T-helper 17 cell (primary cell): Measurements from ENCODE around the gene PTRHD1. TPM values are rescaled to one million over a fixed set of nuclear protein-coding genes. Genes with fewer than 3 reads are reported as not detected.

ENCODE experiments used
- ATAC-seq: fragments of 150-1000 bp; cut with Tn5 transposase; 2 replicates; pipeline ENCODE4 v1.10.0; 2021; ENCODE audit warnings: mild to moderate bottlenecking, moderate library complexity
- DNase-seq, 3 donors: peaks; one replicate each; pipeline versions ENCODE4 v3.0.0 to v3.0.0-alpha.2; 2020 to 2021
- H3K9me3 ChIP-seq: one replicate; pipeline ENCODE4 v1.7.0; 2013; ENCODE audit warnings: low read length, mild to moderate bottlenecking; ENCODE audit not compliant: control insufficient read depth, poor library complexity, severe bottlenecking
- H3K27ac Mint-ChIP-seq: one replicate; pipeline ENCODE4 v1.8.0; 2022; ENCODE audit warnings: mild to moderate bottlenecking, moderate library complexity, mixed read lengths
- H3K27me3 Mint-ChIP-seq: one replicate; pipeline ENCODE4 v1.8.0; 2022; ENCODE audit warnings: mixed read lengths
- H3K36me3 Mint-ChIP-seq: one replicate; pipeline ENCODE4 v1.8.0; 2022; ENCODE audit warnings: low read depth, mixed read lengths
- H3K4me1 Mint-ChIP-seq: one replicate; pipeline ENCODE4 v1.8.0; 2022; ENCODE audit warnings: mild to moderate bottlenecking, mixed read lengths
- H3K4me3 Mint-ChIP-seq: one replicate; pipeline ENCODE4 v1.8.0; 2022; ENCODE audit warnings: mild to moderate bottlenecking, moderate library complexity, mixed read lengths
- total RNA-seq, 4 donors: library from RNA in 2 of 4; stranded (reverse) in 2 of 4; gene quantifications; one replicate each; pipeline ENCODE4 v1.2.3 and lab custom pipeline; 2022 to 2026

PTRHD1 gene
- total RNA-seq, 2 donors from 2014 or later: 19.1 to 21.6 TPM

DNA sequence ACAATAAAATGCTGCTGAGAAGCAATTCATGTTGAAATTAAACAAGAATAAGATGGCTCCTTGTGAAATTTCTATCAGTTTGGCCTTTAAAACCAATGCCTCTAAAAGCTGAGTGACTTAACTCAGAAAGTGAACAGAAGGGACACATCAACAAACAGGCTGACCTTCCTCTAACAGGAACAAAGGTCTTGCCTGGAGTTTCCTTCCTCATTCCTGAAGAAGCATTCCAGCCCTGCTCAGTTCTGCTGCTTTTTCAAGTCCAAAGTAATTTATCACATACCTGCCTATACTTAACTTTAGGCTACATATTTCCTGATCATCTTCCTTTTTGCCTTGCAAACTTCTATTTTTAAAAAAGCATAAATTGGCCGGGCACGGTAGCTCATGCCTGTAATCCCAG, 14.1 kb downstream of the PTRHD1 start:
- Mint-ChIP-seq H3K27me3 (peaks cover 13% of the 10 kb centered on the region), H3K4me1 (no peaks in the 10 kb centered on the region), H3K27ac (no peak overlapping the region), H3K4me3 (no peak overlapping the region), H3K36me3 (no peaks in the 10 kb centered on the region)
- ATAC-seq (no peak), DNase-seq (no peak)
- no peaks in the 10 kb centered on the region for H3K9me3 ChIP-seq

- no peak overlapping the region for H3K4me3 Mint-ChIP-seq
- H3K4me1 Mint-ChIP-seq: peaks cover 2% of the 10 kb centered on the region
- no peak for ATAC-seq
- peaks cover 5% of the 10 kb centered on the region for H3K27me3 Mint-ChIP-seq
- H3K27ac Mint-ChIP-seq: no peak overlapping the region
- H3K9me3 ChIP-seq: no peaks in the 10 kb centered on the region
- peaks cover 2% of the 10 kb centered on the region for H3K36me3 Mint-ChIP-seq
- no peak for DNase-seq
Measured at GRCh38 chr2:24774373-24774772, 18.8 kb downstream of the PTRHD1 start.

DNA sequence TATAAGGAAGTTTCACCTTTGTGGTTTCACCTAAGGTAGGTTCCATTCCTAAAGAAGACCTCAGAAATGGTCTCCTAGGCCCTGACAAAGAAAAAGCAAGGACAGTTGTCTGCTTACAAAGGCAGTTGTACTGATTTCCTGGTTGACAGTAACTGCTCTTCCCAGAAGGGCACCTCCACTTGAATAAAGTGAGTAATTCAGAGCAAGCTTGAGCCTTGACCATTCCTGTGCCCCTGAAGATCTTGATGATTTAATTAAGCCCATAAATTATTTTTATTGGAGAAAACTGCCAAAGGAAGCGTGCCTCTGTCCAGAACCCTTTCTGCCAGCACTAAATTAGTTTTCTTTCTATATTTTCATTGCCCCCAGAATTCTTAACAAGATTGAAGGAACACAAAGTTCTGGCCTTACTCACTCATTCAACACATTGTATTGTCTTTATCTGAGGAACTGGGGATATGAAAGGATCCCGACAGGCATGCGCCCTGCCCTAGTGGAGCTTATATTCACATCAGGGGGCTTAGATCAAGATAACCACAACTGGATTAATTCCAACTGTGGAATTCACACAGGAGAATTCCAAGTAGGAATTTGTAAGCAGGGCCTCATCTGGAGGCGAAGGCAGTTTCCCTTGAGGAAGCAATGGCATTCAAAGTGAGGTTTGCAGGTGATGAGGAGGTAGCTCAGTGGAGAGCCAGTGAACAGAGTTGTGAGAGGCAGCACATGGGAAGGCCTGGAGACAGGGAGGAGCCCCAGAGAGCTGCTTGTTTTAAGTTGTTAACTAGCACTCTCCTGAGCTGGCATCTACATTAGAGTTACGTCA, 21.2 kb downstream of the PTRHD1 start:
- H3K27me3 Mint-ChIP-seq: no peaks in the 10 kb centered on the region

GRCh38 chr2:24771061-24771460, 22.1 kb downstream of the PTRHD1 start:
- H3K36me3 Mint-ChIP-seq: peaks cover 8% of the 10 kb centered on the region
- DNase-seq: no peak
- H3K4me1 Mint-ChIP-seq: peaks cover 8% of the 10 kb centered on the region
- no peak for ATAC-seq
- H3K27ac Mint-ChIP-seq: peak overlapping the region; percentile 39
- H3K4me3 Mint-ChIP-seq: no peak overlapping the region
- H3K27me3 Mint-ChIP-seq: no peaks in the 10 kb centered on the region
- no peaks in the 10 kb centered on the region for H3K9me3 ChIP-seq

More for the DNA sequence above, 21.2 kb downstream of the PTRHD1 start:
- H3K27ac Mint-ChIP-seq: peak overlapping the region; percentile 39
- ATAC-seq (no peak), DNase-seq (no peak)
- H3K9me3 ChIP-seq: no peaks in the 10 kb centered on the region
- H3K4me1 Mint-ChIP-seq: peaks cover 2% of the 10 kb centered on the region
- H3K36me3 Mint-ChIP-seq: peaks cover 2% of the 10 kb centered on the region
- no peak overlapping the region for H3K4me3 Mint-ChIP-seq

DNA sequence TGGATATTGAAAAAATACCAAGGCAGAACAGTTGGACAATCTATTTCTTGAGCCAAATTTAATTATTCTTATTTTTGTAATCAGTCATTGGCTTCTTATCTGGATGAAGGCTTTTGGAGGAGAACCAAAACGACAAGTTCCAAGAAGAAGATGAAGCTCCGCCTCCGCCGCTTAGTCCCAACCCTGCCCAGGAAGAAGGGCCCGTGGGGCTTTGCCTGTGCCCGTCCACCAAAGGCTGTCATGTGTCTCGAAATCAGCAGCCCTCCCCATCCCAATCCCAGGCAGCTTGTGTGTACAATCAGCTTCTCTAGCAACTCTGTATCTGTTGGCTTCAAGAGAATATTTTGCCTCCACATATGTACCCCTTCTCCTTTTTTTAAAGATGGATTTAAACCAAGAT, 24.6 kb downstream of the PTRHD1 start:
- no peaks in the 10 kb centered on the region for H3K9me3 ChIP-seq
- Mint-ChIP-seq H3K27ac (no peak overlapping the region), H3K27me3 (no peaks in the 10 kb centered on the region), H3K36me3 (peaks cover 14% of the 10 kb centered on the region), H3K4me3 (no peak overlapping the region), H3K4me1 (peaks cover 10% of the 10 kb centered on the region)
- ATAC-seq (no peak), DNase-seq (no peak)

- peaks cover 14% of the 10 kb centered on the region for H3K36me3 Mint-ChIP-seq
Measured at GRCh38 chr2:24768013-24768412, 25.2 kb downstream of the PTRHD1 start.

GRCh38 chr2:24766609-24767008, 26.6 kb downstream of the PTRHD1 start:
- no peaks in the 10 kb centered on the region for H3K9me3 ChIP-seq
- DNase-seq (no peak), ATAC-seq (no peak)
- Mint-ChIP-seq H3K27ac (peak overlapping the region; percentile 57), H3K27me3 (no peaks in the 10 kb centered on the region), H3K4me1 (peaks cover 8% of the 10 kb centered on the region), H3K4me3 (peak overlapping the region; percentile 67), H3K36me3 (peaks cover 14% of the 10 kb centered on the region)

More at GRCh38 chr2:24768013-24768412, 25.2 kb downstream of the PTRHD1 start:
- H3K4me3 Mint-ChIP-seq: no peak overlapping the region
- no peak overlapping the region for H3K27ac Mint-ChIP-seq
- no peaks in the 10 kb centered on the region for H3K27me3 Mint-ChIP-seq
- ATAC-seq (no peak), DNase-seq (no peak)
- H3K4me1 Mint-ChIP-seq: peaks cover 8% of the 10 kb centered on the region
- no peaks in the 10 kb centered on the region for H3K9me3 ChIP-seq

GRCh38 chr2:24763843-24764242, 29.3 kb downstream of the PTRHD1 start:
- no peaks in the 10 kb centered on the region for H3K9me3 ChIP-seq
- no peak for ATAC-seq
- Mint-ChIP-seq H3K27me3 (no peaks in the 10 kb centered on the region), H3K36me3 (peaks cover 17% of the 10 kb centered on the region), H3K4me3 (no peak overlapping the region), H3K4me1 (peaks cover 8% of the 10 kb centered on the region), H3K27ac (peak overlapping the region; percentile 6)
- no peak for DNase-seq

DNA sequence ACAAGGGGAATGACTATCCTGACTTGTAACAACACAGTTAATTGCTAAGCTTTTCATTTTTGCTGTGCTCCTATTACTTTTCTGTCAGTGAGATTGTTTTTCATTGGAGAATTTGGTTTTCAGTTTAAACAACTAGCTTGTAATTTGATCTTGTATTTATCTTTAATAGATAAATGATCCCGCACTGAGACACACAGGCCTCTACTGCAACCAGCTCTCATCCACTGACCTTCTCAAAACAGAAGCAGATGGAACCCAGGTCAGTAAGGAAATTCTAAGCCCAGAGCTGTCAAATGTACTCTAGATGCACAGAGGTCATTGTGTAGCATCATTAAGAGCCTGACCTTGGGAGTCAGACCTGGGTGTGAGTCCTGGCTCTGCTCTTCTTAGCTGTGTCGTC, 30.7 kb downstream of the PTRHD1 start:
- Mint-ChIP-seq H3K27ac (no peak overlapping the region), H3K4me1 (peaks cover 8% of the 10 kb centered on the region), H3K27me3 (no peaks in the 10 kb centered on the region), H3K36me3 (peaks cover 17% of the 10 kb centered on the region), H3K4me3 (no peak overlapping the region)
- DNase-seq (no peak), ATAC-seq (no peak)
- H3K9me3 ChIP-seq: no peaks in the 10 kb centered on the region

DNA sequence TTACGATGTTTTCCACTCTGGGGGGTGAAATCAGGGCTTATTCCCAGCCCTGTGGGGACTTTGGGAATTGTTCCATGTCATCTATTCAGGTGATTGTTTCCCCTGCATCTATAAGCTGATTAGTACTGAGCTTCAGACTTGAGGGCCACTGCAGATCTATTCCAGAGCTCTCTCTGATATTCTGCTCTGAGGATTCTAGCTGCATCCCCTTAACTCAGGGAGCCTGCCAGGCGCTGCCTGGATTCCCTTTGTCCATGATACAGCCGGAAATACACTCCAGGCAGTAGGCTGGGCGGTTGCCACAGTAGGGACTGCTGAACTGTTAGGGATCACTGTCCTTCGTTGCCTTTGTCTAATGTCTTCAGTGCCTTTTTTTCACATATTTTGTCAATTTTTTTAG, 31.3 kb downstream of the PTRHD1 start:
- Mint-ChIP-seq H3K27me3 (no peaks in the 10 kb centered on the region), H3K36me3 (peaks cover 17% of the 10 kb centered on the region), H3K27ac (no peak overlapping the region), H3K4me1 (peaks cover 8% of the 10 kb centered on the region), H3K4me3 (no peak overlapping the region)
- H3K9me3 ChIP-seq: no peaks in the 10 kb centered on the region
- DNase-seq (no peak), ATAC-seq (no peak)

DNA sequence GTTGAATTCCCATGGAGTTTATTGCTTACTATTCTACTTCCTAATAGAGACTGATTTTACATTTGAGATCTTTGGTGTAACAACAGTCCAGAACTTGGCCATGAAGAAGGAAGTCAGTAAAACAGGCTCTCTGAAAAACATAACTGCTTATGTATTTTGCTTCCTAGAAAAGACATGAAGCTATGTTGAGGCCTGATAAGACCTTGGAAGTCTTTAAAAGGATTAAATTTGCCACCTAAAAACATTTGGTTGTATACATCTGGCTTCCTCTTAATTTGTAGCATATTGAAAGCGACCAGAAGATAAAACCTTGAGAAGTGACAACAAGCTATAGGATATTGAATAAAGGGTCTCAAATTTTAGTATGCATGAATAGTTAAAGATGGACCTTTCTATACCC, 36.4 kb downstream of the PTRHD1 start:
- no peak overlapping the region for H3K27ac Mint-ChIP-seq
- no peaks in the 10 kb centered on the region for H3K4me1 Mint-ChIP-seq

DNA sequence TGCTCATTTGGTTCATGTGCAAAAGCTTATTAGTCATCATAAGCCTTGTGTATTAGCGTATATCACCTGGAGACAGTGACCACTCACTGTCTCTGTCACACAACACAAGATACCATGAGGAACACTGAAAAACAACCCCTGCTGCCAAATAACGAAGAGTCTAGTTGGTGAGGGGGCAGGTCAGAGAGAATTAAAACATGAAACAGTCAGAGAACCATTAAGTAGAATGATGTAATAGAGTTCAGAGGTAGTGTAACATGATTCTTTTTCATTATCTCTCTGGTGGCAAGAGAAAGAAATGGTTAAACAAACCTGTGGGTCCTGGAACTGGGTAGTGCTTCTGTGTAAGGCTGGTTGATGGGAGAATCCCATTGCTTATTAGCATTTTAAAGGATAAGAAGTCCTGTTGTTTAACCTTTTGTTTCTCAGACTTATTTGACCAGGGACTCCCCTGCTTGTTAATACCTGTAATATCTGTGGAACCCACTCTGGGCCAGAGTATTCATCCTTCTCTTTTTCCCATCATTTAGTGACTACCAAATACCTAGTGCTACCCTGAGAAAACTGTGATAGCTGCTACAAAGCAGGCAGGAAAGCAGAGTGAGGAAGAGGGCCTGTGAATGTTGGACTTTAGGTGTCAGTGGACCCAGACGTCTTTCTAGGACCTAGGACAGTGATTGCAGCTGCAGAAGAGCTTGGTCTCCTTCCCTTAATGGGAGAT, 38.0 kb downstream of the PTRHD1 start:
- Mint-ChIP-seq H3K27ac (no peak overlapping the region), H3K4me3 (no peak overlapping the region), H3K36me3 (peaks cover 6% of the 10 kb centered on the region), H3K4me1 (no peaks in the 10 kb centered on the region), H3K27me3 (no peaks in the 10 kb centered on the region)
- no peak for ATAC-seq
- H3K9me3 ChIP-seq: no peaks in the 10 kb centered on the region
- no peak for DNase-seq

More for the DNA sequence above, 36.4 kb downstream of the PTRHD1 start:
- ATAC-seq: no peak
- Mint-ChIP-seq H3K4me3 (no peak overlapping the region), H3K27me3 (no peaks in the 10 kb centered on the region), H3K36me3 (peaks cover 5% of the 10 kb centered on the region)
- DNase-seq: no peak
- H3K9me3 ChIP-seq: no peaks in the 10 kb centered on the region

DNA sequence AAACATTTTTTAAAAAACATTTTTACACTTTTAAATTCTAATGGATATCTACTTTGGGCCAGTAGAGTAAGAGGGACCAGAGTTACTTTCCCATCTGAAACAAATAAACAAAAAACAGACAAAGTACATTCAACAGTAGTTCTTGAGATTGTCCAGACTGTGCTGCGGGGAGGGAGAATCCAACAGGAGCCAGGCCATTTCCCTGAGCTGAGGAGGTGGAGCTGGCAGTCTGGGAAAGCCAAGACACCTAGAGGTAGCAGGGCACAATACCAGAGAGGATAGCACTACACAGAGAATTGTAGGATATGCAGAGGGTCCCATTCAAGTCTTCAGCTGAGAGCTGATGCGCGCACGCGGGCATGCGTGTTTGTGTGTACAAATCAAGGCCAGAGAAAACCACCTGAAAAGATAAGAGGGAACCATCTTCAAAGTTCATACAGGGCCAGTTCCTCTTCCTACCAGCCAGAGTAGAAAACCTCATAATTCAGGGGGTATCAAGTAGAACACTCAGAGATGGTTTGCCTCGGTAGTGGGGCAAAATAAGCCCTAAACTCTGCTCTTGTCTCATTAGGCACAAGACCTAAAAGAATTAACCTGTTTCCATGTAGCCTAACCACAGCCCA, 44.0 kb downstream of the PTRHD1 start:
- H3K27me3 Mint-ChIP-seq: no peaks in the 10 kb centered on the region

More for the DNA sequence above, 44.0 kb downstream of the PTRHD1 start:
- Mint-ChIP-seq H3K36me3 (peaks cover 7% of the 10 kb centered on the region), H3K4me1 (peaks cover 9% of the 10 kb centered on the region), H3K4me3 (no peak overlapping the region), H3K27ac (no peak overlapping the region)
- no peaks in the 10 kb centered on the region for H3K9me3 ChIP-seq
- DNase-seq (no peak), ATAC-seq (no peak)
